ENCODE data around the gene AP1S1. TPM values are rescaled to one million over a fixed set of nuclear protein-coding genes. Genes with fewer than 3 reads are reported as not detected.
A peak's percentile ranks its signal among the peaks of the same experiment; 100 is the strongest.

Gene AP1S1
- total RNA-seq, 2 experiments from 2014 or later, result 3.0 to 3.9 TPM

DNA sequence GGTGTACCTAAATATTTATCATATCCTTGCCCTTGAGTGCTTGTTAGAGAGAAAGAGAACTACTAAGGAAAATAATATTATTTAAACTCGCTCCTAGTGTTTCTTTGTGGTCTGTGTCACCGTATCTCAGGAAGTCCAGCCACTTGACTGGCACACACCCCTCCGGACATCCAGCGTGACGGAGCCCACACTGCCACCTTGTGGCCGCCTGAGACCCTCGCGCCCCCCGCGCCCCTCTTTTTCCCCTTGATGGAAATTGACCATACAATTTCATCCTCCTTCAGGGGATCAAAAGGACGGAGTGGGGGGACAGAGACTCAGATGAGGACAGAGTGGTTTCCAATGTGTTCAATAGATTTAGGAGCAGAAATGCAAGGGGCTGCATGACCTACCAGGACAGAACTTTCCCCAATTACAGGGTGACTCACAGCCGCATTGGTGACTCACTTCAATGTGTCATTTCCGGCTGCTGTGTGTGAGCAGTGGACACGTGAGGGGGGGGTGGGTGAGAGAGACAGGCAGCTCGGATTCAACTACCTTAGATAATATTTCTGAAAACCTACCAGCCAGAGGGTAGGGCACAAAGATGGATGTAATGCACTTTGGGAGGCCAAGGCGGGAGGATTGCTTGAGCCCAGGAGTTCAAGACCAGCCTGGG, 15.9 kb upstream of the AP1S1 start:
- ATAC-seq (ENCODE audit: poor library complexity), result peak; percentile 93
- ChIA-PET CTCF (interaction anchor here (0.8 to 1.5 kb wide), 2 partner anchors 8 to 15 kb away, joined by 3 read pairs; no protein-coding TSS in a partner anchor), POLR2A (no interaction called here)
- no peaks in the 10 kb centered on the region for H3K36me3 ChIP-seq (ENCODE audit: insufficient read depth, low read length)
- intact Hi-C loops (cut with DNase I, micrococcal nuclease), result no loop called here
- Mint-ChIP-seq H3K27ac (no peak overlapping the region), H3K9me3 (no peaks in the 10 kb centered on the region), H3K36me3 (ENCODE audit: low read depth) (no peaks in the 10 kb centered on the region), H3K4me1 (ENCODE audit: low read depth) (peaks cover 6% of the 10 kb centered on the region), H3K27me3 (peaks cover 40% of the 10 kb centered on the region), H3K4me3 (peak overlapping the region; percentile 11)
- DNase-seq, result peak; percentile 25 to 92 (median 76)
- TF ChIP-seq CTCF (IDR thresholded peaks at IDR 0.05), result peak; percentile 58
- peaks cover 16% of the 10 kb centered on the region for H3K4me1 ChIP-seq (ENCODE audit: insufficient read depth, low read length)
- no peak overlapping the region for H3K27ac ChIP-seq (ENCODE audit: low read depth in 1 of 2, low read length in 2 of 2)
- H3K4me3 ChIP-seq (ENCODE audit: low read length), result no peak overlapping the region
- H3K27me3 ChIP-seq (ENCODE audit: control insufficient read depth in 1 of 2, insufficient read depth in 2 of 2, low read length in 2 of 2), result peaks cover 4 to 8% of the 10 kb centered on the region in 2 experiments
- H3K9me3 ChIP-seq (ENCODE audit: control insufficient read depth in 1 of 2, insufficient read depth in 1 of 2, low read length in 2 of 2), result peaks cover 0 to 14% of the 10 kb centered on the region in 2 experiments

GRCh38 chr7:101140339-101140699, 14.0 kb upstream of the AP1S1 start:
- ChIA-PET CTCF (interaction anchor here (1.6 kb wide), 1 partner anchor 142 kb away, joined by 6 read pairs; no protein-coding TSS in a partner anchor), POLR2A (no interaction called here)
- H3K4me1 ChIP-seq (ENCODE audit: insufficient read depth, low read length), result peaks cover 21% of the 10 kb centered on the region
- H3K4me3 Mint-ChIP-seq, result no peak overlapping the region
- H3K27me3 ChIP-seq (ENCODE audit: control insufficient read depth in 1 of 2, insufficient read depth in 2 of 2, low read length in 2 of 2), result peaks cover 3 to 7% of the 10 kb centered on the region in 2 experiments
- no peaks in the 10 kb centered on the region for H3K9me3 Mint-ChIP-seq
- no peaks in the 10 kb centered on the region for H3K36me3 ChIP-seq (ENCODE audit: insufficient read depth, low read length)
- intact Hi-C loops (cut with DNase I, micrococcal nuclease), result loop anchor here in 1 of 2 experiments (5.0 kb wide), 1 partner anchor 53 kb away; the partner anchor contains the start of gene TRIM56
- H3K36me3 Mint-ChIP-seq (ENCODE audit: low read depth), result no peaks in the 10 kb centered on the region
- TF ChIP-seq CTCF (IDR thresholded peaks at IDR 0.05), result no peak
- DNase-seq (no peak), ATAC-seq (ENCODE audit: poor library complexity) (no peak)
- H3K27ac ChIP-seq (ENCODE audit: low read depth in 1 of 2, low read length in 2 of 2), result no peak overlapping the region
- no peak overlapping the region for H3K27ac Mint-ChIP-seq
- peaks cover 39% of the 10 kb centered on the region for H3K27me3 Mint-ChIP-seq
- H3K4me3 ChIP-seq (ENCODE audit: low read length), result no peak overlapping the region
- peaks cover 6% of the 10 kb centered on the region for H3K4me1 Mint-ChIP-seq (ENCODE audit: low read depth)
- peaks cover 0 to 14% of the 10 kb centered on the region in 2 experiments for H3K9me3 ChIP-seq (ENCODE audit: control insufficient read depth in 1 of 2, insufficient read depth in 1 of 2, low read length in 2 of 2)

GRCh38 chr7:101140746-101141382, 13.4 kb upstream of the AP1S1 start:
- Mint-ChIP-seq H3K27me3 (peaks cover 40% of the 10 kb centered on the region), H3K4me1 (ENCODE audit: low read depth) (peaks cover 6% of the 10 kb centered on the region), H3K4me3 (no peak overlapping the region), H3K36me3 (ENCODE audit: low read depth) (no peaks in the 10 kb centered on the region), H3K9me3 (no peaks in the 10 kb centered on the region), H3K27ac (no peak overlapping the region)
- Histone ChIP-seq H3K9me3 (ENCODE audit: control insufficient read depth in 1 of 2, insufficient read depth in 1 of 2, low read length in 2 of 2) (peaks cover 0 to 14% of the 10 kb centered on the region in 2 experiments), H3K27me3 (ENCODE audit: control insufficient read depth in 1 of 2, insufficient read depth in 2 of 2, low read length in 2 of 2) (peaks cover 5 to 7% of the 10 kb centered on the region in 2 experiments), H3K4me1 (ENCODE audit: insufficient read depth, low read length) (peaks cover 21% of the 10 kb centered on the region), H3K27ac (ENCODE audit: low read depth in 1 of 2, low read length in 2 of 2) (no peak overlapping the region), H3K4me3 (ENCODE audit: low read length) (no peak overlapping the region), H3K36me3 (ENCODE audit: insufficient read depth, low read length) (no peaks in the 10 kb centered on the region)
- no peak for TF ChIP-seq CTCF (IDR thresholded peaks at IDR 0.05)
- POLR2A ChIA-PET, result interaction anchor here (0.7 kb wide), 1 partner anchor 11 kb away, joined by 4 read pairs; no protein-coding TSS in a partner anchor
- CTCF ChIA-PET, result interaction anchor here (1.6 kb wide), 1 partner anchor 142 kb away, joined by 6 read pairs; no protein-coding TSS in a partner anchor
- no peak for ATAC-seq (ENCODE audit: poor library complexity)
- intact Hi-C loops (cut with DNase I, micrococcal nuclease), result loop anchor here in 1 of 2 experiments (5.0 kb wide), 1 partner anchor 54 kb away; the partner anchor contains the start of gene TRIM56
- DNase-seq, result no peak

Data from CD4-positive, alpha-beta T cell (primary cell).